ENCODE data around the gene MTMR2. TPM values are rescaled to one million over a fixed set of nuclear protein-coding genes. Genes with fewer than 3 reads are reported as not detected.

The MTMR2 gene
- total and polyA plus RNA-seq, 2 donors (not counting 1 experiment from before 2014, with no cell fraction given): 4.8 to 15.4 TPM

DNA sequence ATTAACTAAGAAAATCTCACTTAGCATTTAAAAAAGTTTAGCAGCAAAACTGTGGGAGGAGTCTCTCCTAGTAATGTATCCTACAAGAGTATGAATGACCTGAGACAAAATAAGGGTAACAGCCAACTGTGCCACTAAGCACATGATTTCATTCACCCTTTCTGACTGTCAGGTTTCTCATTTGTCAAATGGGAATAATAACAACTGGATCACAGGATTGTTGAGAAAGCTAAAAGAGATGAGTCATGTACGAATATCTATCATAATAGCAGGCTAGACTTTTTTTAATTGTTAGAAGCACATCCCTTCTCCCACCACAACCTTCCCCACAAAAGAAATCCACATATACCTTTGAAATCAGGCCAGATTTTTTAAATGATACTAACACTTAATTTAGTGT, 39.5 kb downstream of the MTMR2 start:
- Mint-ChIP-seq H3K4me1 (no peaks in the 10 kb centered on the region), H3K27ac (no peak overlapping the region), H3K27me3 (no peaks in the 10 kb centered on the region), H3K9me3 (ENCODE audit: insufficient read depth) (no peaks in the 10 kb centered on the region), H3K4me3 (no peak overlapping the region)
- intact Hi-C loops (cut with micrococcal nuclease): no loop called here
- Histone ChIP-seq H3K9me3 (ENCODE audit: control extremely low read depth in 1 of 3, control insufficient read depth in 2 of 3, insufficient read depth in 1 of 3, low read length in 2 of 3) (no peaks in the 10 kb centered on the region), H3K4me2 (replicated peaks; ENCODE audit: low read depth, low read length, poor library complexity, severe bottlenecking) (no peak overlapping the region), H2AFZ (ENCODE audit: insufficient read depth, low read depth, low read length, poor library complexity, severe bottlenecking) (no peak overlapping the region), H3K4me3 (ENCODE audit: control extremely low read depth in 1 of 5, extremely low read depth in 1 of 5, insufficient read depth in 1 of 5, low read depth in 2 of 5, low read length in 4 of 5) (no peak overlapping the region), H3K27ac (ENCODE audit: low read length in 2 of 2) (no peak overlapping the region), H3K27me3 (replicated peaks in 1 of 4; ENCODE audit: control extremely low read depth in 1 of 4, control insufficient read depth in 3 of 4, insufficient read depth in 4 of 4, low read length in 3 of 4) (no peaks in the 10 kb centered on the region), H3K79me2 (ENCODE audit: control insufficient read depth, insufficient read depth, low read length) (no peaks in the 10 kb centered on the region), H3K9ac (ENCODE audit: low read length) (no peak overlapping the region), H3K36me3 (replicated peaks in 1 of 2; ENCODE audit: control extremely low read depth in 1 of 2, control insufficient read depth in 1 of 2, extremely low read depth in 1 of 2, insufficient read depth in 2 of 2, low read length in 1 of 2) (peaks cover 0 to 14% of the 10 kb centered on the region in 2 experiments), H3K4me1 (ENCODE audit: control insufficient read depth in 2 of 2, insufficient read depth in 2 of 2, low read length in 2 of 2) (no peaks in the 10 kb centered on the region), H4K20me1 (ENCODE audit: control insufficient read depth, insufficient read depth, low read length, poor library complexity, severe bottlenecking) (no peaks in the 10 kb centered on the region)
- ChIA-PET CTCF (interaction anchor here (1.1 kb wide), 1 partner anchor 58 kb away, joined by 3 read pairs; no protein-coding TSS in a partner anchor), POLR2A (no interaction called here)
- no CpG with 5 or more reads among the region's 1 CpG for WGBS (ENCODE audit: insufficient coverage)
- DNase-seq (no peak), ATAC-seq (ENCODE audit: low read depth) (no peak)
- TF ChIP-seq EZH2 (IDR thresholded peaks at IDR 0.05; ENCODE audit: borderline replicate concordance, insufficient read depth, low read depth, low read length, poor library complexity, severe bottlenecking): no peak
- TF ChIP-seq, protein P1, sequence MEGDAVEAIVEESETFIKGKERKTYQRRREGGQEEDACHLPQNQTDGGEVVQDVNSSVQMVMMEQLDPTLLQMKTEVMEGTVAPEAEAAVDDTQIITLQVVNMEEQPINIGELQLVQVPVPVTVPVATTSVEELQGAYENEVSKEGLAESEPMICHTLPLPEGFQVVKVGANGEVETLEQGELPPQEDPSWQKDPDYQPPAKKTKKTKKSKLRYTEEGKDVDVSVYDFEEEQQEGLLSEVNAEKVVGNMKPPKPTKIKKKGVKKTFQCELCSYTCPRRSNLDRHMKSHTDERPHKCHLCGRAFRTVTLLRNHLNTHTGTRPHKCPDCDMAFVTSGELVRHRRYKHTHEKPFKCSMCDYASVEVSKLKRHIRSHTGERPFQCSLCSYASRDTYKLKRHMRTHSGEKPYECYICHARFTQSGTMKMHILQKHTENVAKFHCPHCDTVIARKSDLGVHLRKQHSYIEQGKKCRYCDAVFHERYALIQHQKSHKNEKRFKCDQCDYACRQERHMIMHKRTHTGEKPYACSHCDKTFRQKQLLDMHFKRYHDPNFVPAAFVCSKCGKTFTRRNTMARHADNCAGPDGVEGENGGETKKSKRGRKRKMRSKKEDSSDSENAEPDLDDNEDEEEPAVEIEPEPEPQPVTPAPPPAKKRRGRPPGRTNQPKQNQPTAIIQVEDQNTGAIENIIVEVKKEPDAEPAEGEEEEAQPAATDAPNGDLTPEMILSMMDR (IDR thresholded peaks at IDR 0.05): no peak

DNA sequence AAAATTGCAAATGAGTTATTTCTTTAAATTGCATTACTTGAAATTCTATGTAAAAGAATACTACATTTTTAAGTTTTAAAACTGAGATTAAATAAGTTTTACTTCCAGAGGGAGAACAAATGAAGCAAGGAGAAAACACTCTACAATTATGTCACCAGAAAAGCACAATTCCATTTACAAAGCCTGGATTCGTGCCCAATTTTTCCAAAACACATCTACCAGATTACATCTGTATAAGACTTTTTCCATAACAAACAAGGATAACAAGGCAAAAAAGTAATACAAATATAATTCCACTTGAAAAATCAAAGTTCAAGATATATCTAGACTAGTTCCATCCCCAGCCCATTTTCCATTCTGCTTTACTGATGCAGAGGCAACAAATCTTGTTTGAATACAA, 40.5 kb downstream of the MTMR2 start:
- H3K27me3 ChIP-seq (replicated peaks in 1 of 4; ENCODE audit: control extremely low read depth in 1 of 4, control insufficient read depth in 3 of 4, insufficient read depth in 4 of 4, low read length in 3 of 4): no peaks in the 10 kb centered on the region
- Mint-ChIP-seq H3K4me3 (no peak overlapping the region), H3K27me3 (no peaks in the 10 kb centered on the region), H3K27ac (no peak overlapping the region), H3K4me1 (no peaks in the 10 kb centered on the region), H3K9me3 (ENCODE audit: insufficient read depth) (no peaks in the 10 kb centered on the region)
- DNase-seq (no peak), ATAC-seq (ENCODE audit: low read depth) (no peak)
- CTCF ChIA-PET: no interaction called here
- peaks cover 0 to 14% of the 10 kb centered on the region in 2 experiments for H3K36me3 ChIP-seq (replicated peaks in 1 of 2; ENCODE audit: control extremely low read depth in 1 of 2, control insufficient read depth in 1 of 2, extremely low read depth in 1 of 2, insufficient read depth in 2 of 2, low read length in 1 of 2)
- WGBS (ENCODE audit: insufficient coverage): 86% methylated on average over 1 of the region's 1 CpG
- H3K4me3 ChIP-seq (ENCODE audit: control extremely low read depth in 1 of 5, extremely low read depth in 1 of 5, insufficient read depth in 1 of 5, low read depth in 2 of 5, low read length in 4 of 5): no peak overlapping the region
- intact Hi-C loops (cut with micrococcal nuclease): no loop called here
- H3K4me2 ChIP-seq (replicated peaks; ENCODE audit: low read depth, low read length, poor library complexity, severe bottlenecking): no peak overlapping the region
- TF ChIP-seq, protein P1 (IDR thresholded peaks at IDR 0.05): no peak
- TF ChIP-seq EZH2 (IDR thresholded peaks at IDR 0.05; ENCODE audit: borderline replicate concordance, insufficient read depth, low read depth, low read length, poor library complexity, severe bottlenecking): no peak
- no peaks in the 10 kb centered on the region for H3K79me2 ChIP-seq (ENCODE audit: control insufficient read depth, insufficient read depth, low read length)
- POLR2A ChIA-PET: no interaction called here
- no peak overlapping the region for H3K27ac ChIP-seq (ENCODE audit: low read length in 2 of 2)
- no peak overlapping the region for H3K9ac ChIP-seq (ENCODE audit: low read length)
- H3K4me1 ChIP-seq (ENCODE audit: control insufficient read depth in 2 of 2, insufficient read depth in 2 of 2, low read length in 2 of 2): no peaks in the 10 kb centered on the region
- H3K9me3 ChIP-seq (ENCODE audit: control extremely low read depth in 1 of 3, control insufficient read depth in 2 of 3, insufficient read depth in 1 of 3, low read length in 2 of 3): no peaks in the 10 kb centered on the region
- no peaks in the 10 kb centered on the region for H4K20me1 ChIP-seq (ENCODE audit: control insufficient read depth, insufficient read depth, low read length, poor library complexity, severe bottlenecking)
- no peak overlapping the region for H2AFZ ChIP-seq (ENCODE audit: insufficient read depth, low read depth, low read length, poor library complexity, severe bottlenecking)

Data from B cell (primary cell).